ENCODE data around the gene SREK1IP1. TPM values are rescaled to one million over a fixed set of nuclear protein-coding genes. Genes with fewer than 3 reads are reported as not detected.
"Not testable (repeated sequence)": the region's sequence is repeated elsewhere in the genome, so short reads cannot be mapped to it uniquely, and the experiment has no call there.

Gene SREK1IP1
- total and polyA plus RNA-seq, 10 of the 15 experiments (the other 5 are each of a cell fraction or from before 2014, with no cell fraction given), result 9.1 to 60.3 (median 26.9) TPM

DNA sequence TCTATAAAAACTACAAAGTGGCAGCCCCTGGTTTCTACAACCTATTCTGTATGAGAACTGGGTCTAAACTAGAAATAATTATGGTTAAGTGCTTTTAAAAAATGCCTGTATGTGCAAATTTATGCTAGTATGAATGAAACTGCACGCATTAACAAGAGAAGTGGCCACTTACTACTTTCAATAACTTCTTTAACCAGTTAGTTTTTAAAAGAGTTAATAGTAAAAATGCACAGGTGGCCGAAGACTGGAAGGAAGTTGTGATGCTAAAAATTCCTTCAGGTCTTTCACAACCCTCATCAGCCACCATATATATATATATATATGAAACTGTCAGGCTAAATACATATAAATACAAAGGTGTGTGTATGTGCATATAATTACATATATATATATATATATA, 41.3 kb downstream of the SREK1IP1 start (continued):
- no peak for TF ChIP-seq ZNF384 (IDR thresholded peaks at IDR 0.05; ENCODE audit: borderline replicate concordance, low read depth, low read length)
- TF ChIP-seq RFX5 (IDR thresholded peaks at IDR 0.05; ENCODE audit: low read depth, low read length), result no peak
- no peak for TF ChIP-seq NFYB (IDR thresholded peaks at IDR 0.05; ENCODE audit: insufficient read depth, low read depth, low read length)
- TF ChIP-seq RAD51 (IDR thresholded peaks at IDR 0.05), result no peak

DNA sequence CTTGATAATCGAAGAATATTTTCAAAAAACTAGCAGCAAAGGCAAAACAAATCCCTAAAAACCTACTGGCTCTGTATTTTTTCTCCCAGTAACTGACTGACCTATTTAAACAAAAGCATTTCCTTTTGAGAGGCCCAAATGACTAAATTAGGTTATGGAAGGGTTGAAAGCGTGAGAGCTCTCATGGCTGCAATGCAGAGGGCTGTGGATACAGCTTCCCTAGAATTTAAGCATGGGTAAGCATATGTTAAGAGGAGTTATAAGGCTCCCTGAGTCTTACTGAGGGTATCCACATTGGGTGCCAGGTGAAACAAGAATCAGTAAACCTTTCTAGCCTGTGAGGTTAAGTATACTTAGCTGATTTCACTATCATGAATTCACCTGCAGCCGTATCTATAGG, 45.9 kb downstream of the SREK1IP1 start:
- peaks cover 0 to 11% of the 10 kb centered on the region in 2 experiments; a peak in 1 of 4 replicates for H3K36me3 ChIP-seq (ENCODE audit: control insufficient read depth in 2 of 2, insufficient read depth in 2 of 2, low read length in 1 of 2)
- no peak overlapping the region for H3K4me2 ChIP-seq (ENCODE audit: control insufficient read depth, insufficient read depth)
- CTCF ChIA-PET, result interaction anchor here (0.8 to 1.0 kb wide), 3 partner anchors 10 to 61 kb away, joined by 3 read pairs; no protein-coding TSS in a partner anchor
- RAD21 ChIA-PET (ENCODE audit: unreplicated experiment), result interaction anchor here (1.6 kb wide), 1 partner anchor 9 kb away, joined by 3 read pairs; no protein-coding TSS in a partner anchor
- H4K20me1 ChIP-seq (ENCODE audit: control insufficient read depth, insufficient read depth), result no peaks in the 10 kb centered on the region
- no peaks in the 10 kb centered on the region for H3K27me3 ChIP-seq (replicated peaks in 1 of 2; ENCODE audit: control insufficient read depth in 2 of 2, insufficient read depth in 2 of 2, low read length in 1 of 2)
- no peaks in the 10 kb centered on the region for H3K79me2 ChIP-seq (ENCODE audit: control insufficient read depth, insufficient read depth, low read length)
- SMC1A ChIA-PET (ENCODE audit: uncharacterized antibody, unreplicated experiment), result interaction anchor here (1.5 kb wide), 1 partner anchor 16 kb away, joined by 3 read pairs; no protein-coding TSS in a partner anchor
- no peaks in the 10 kb centered on the region for H3K9me3 ChIP-seq (replicated peaks; ENCODE audit: control insufficient read depth, insufficient read depth, low read length)
- DNase-seq (ENCODE audit: low read depth, low spot score) (no peak), ATAC-seq (no peak), FAIRE-seq (no peak)
- no peak overlapping the region for H2AFZ ChIP-seq (ENCODE audit: control insufficient read depth, low read depth, low read length)
- BruUV-seq (replicated peaks), result no TSS peak
- 65% methylated on average over 3 of the region's 3 CpGs for WGBS (ENCODE audit: insufficient coverage, insufficient replicate concordance, low lambda C conversion rate, missing lambda C conversion rate)
- no peak overlapping the region for H3K27ac ChIP-seq (ENCODE audit: control insufficient read depth, insufficient read depth)
- H3K4me1 ChIP-seq (ENCODE audit: control insufficient read depth, insufficient read depth, low read length), result no peaks in the 10 kb centered on the region
- intact Hi-C loops (cut with micrococcal nuclease; ENCODE audit: unreplicated experiment), result no loop called here
- TF ChIP-seq ZNF384 (IDR thresholded peaks at IDR 0.05; ENCODE audit: borderline replicate concordance, low read depth, low read length) (no peak), POLR2AphosphoS5 (IDR thresholded peaks at IDR 0.05; ENCODE audit: low read length) (no peak), PML (IDR thresholded peaks at IDR 0.05; ENCODE audit: low read length) (no peak), NR2F1 (conservative IDR thresholded peaks at IDR 0.05) (no peak), CREM (IDR thresholded peaks at IDR 0.05; ENCODE audit: low read depth) (no peak), SREBF1 (IDR thresholded peaks at IDR 0.05; ENCODE audit: low read length) (no peak), PKNOX1 (IDR thresholded peaks at IDR 0.05) (no peak), NFYB (IDR thresholded peaks at IDR 0.05; ENCODE audit: insufficient read depth, low read depth, low read length) (no peak)
- TF ChIP-seq, protein P1, sequence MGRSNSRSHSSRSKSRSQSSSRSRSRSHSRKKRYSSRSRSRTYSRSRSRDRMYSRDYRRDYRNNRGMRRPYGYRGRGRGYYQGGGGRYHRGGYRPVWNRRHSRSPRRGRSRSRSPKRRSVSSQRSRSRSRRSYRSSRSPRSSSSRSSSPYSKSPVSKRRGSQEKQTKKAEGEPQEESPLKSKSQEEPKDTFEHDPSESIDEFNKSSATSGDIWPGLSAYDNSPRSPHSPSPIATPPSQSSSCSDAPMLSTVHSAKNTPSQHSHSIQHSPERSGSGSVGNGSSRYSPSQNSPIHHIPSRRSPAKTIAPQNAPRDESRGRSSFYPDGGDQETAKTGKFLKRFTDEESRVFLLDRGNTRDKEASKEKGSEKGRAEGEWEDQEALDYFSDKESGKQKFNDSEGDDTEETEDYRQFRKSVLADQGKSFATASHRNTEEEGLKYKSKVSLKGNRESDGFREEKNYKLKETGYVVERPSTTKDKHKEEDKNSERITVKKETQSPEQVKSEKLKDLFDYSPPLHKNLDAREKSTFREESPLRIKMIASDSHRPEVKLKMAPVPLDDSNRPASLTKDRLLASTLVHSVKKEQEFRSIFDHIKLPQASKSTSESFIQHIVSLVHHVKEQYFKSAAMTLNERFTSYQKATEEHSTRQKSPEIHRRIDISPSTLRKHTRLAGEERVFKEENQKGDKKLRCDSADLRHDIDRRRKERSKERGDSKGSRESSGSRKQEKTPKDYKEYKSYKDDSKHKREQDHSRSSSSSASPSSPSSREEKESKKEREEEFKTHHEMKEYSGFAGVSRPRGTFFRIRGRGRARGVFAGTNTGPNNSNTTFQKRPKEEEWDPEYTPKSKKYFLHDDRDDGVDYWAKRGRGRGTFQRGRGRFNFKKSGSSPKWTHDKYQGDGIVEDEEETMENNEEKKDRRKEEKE (IDR thresholded peaks at IDR 0.05), result no peak
- no peak overlapping the region for H3K9ac ChIP-seq (ENCODE audit: control insufficient read depth, insufficient read depth, low read length)
- no peak overlapping the region for H3K4me3 ChIP-seq
- POLR2A ChIA-PET, result no interaction called here
- in situ Hi-C loops (cut with MboI), result no loop called here

DNA sequence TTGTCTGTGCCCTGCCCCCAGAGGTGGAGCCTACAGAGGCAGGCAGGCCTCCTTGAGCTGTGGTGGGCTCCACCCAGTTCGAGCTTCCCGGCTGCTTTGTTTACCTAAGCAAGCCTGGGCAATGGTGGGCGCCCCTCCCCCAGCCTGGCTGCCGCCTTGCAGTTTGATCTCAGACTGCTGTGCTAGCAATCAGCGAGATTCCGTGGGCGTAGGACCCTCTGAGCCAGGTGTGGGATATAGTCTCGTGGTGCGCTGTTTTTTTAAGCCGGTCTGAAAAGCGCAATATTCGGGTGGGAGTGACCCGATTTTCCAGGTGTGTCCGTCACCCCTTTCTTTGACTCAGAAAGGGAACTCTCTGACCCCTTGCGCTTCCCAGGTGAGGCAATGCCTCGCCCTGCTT, 54.0 kb downstream of the SREK1IP1 start:
- FAIRE-seq; RAD21 ChIA-PET (ENCODE audit: unreplicated experiment); H3K4me1 ChIP-seq (ENCODE audit: control insufficient read depth, insufficient read depth, low read length); POLR2A ChIA-PET; H2AFZ ChIP-seq (ENCODE audit: control insufficient read depth, low read depth, low read length); H3K36me3 ChIP-seq (ENCODE audit: control insufficient read depth in 2 of 2, insufficient read depth in 2 of 2, low read length in 1 of 2); H3K9ac ChIP-seq (ENCODE audit: control insufficient read depth, insufficient read depth, low read length); H4K20me1 ChIP-seq (ENCODE audit: control insufficient read depth, insufficient read depth); ATAC-seq; H3K27ac ChIP-seq (ENCODE audit: control insufficient read depth, insufficient read depth); H3K27me3 ChIP-seq (replicated peaks in 1 of 2; ENCODE audit: control insufficient read depth in 2 of 2, insufficient read depth in 2 of 2, low read length in 1 of 2); BruUV-seq (replicated peaks); H3K4me3 ChIP-seq; DNase-seq (ENCODE audit: low read depth, low spot score); H3K79me2 ChIP-seq (ENCODE audit: control insufficient read depth, insufficient read depth, low read length); H3K4me2 ChIP-seq (ENCODE audit: control insufficient read depth, insufficient read depth); intact Hi-C loops (cut with micrococcal nuclease; ENCODE audit: unreplicated experiment); SMC1A ChIA-PET (ENCODE audit: uncharacterized antibody, unreplicated experiment); H3K9me3 ChIP-seq (replicated peaks; ENCODE audit: control insufficient read depth, insufficient read depth, low read length); CTCF ChIA-PET; in situ Hi-C loops (cut with MboI): not testable (repeated sequence)
- 96% methylated on average over 8 of the region's 16 CpGs for WGBS (ENCODE audit: insufficient coverage, insufficient replicate concordance, low lambda C conversion rate, missing lambda C conversion rate)

Measured in GM12878 (cell line).